ENCODE data around the gene CACNA1D.

The CACNA1D gene

GRCh38 chr3:53820084-53820483, 325.7 kb downstream of the CACNA1D start:
- no peak for DNase-seq (ENCODE audit: low read depth, low spot score)
- H3K4me3 ChIP-seq (ENCODE audit: low read length), result no peak overlapping the region

- H3K4me3 ChIP-seq (ENCODE audit: low read length), result no peak overlapping the region
Observed at GRCh38 chr3:53820756-53821580, 326.6 kb downstream of the CACNA1D start.

GRCh38 chr3:53821631-53822121, 327.3 kb downstream of the CACNA1D start:
- peak; percentile 28 for DNase-seq (ENCODE audit: low read depth, low spot score)
- H3K4me3 ChIP-seq (ENCODE audit: low read length), result no peak overlapping the region

More at GRCh38 chr3:53820756-53821580, 326.6 kb downstream of the CACNA1D start:
- DNase-seq (ENCODE audit: low read depth, low spot score), result no peak

- no peak overlapping the region for H3K4me3 ChIP-seq (ENCODE audit: low read length)
- DNase-seq (ENCODE audit: low read depth, low spot score), result no peak
Observed at GRCh38 chr3:53822331-53822741, 327.9 kb downstream of the CACNA1D start.

GRCh38 chr3:53823026-53823955, 328.9 kb downstream of the CACNA1D start:
- no peak for DNase-seq (ENCODE audit: low read depth, low spot score)

GRCh38 chr3:53823956-53824657, 329.7 kb downstream of the CACNA1D start:
- no peak for DNase-seq (ENCODE audit: low read depth, low spot score)
- no peak overlapping the region for H3K4me3 ChIP-seq (ENCODE audit: low read length)

More at GRCh38 chr3:53823026-53823955, 328.9 kb downstream of the CACNA1D start:
- H3K4me3 ChIP-seq (ENCODE audit: low read length), result no peak overlapping the region

GRCh38 chr3:53824795-53825194, 330.4 kb downstream of the CACNA1D start:
- H3K4me3 ChIP-seq (ENCODE audit: low read length), result no peak overlapping the region
- DNase-seq (ENCODE audit: low read depth, low spot score), result no peak

- DNase-seq (ENCODE audit: low read depth, low spot score), result no peak
Observed at GRCh38 chr3:53826048-53826447, 331.6 kb downstream of the CACNA1D start.

GRCh38 chr3:53828581-53828980, 334.2 kb downstream of the CACNA1D start:
- DNase-seq (ENCODE audit: low read depth, low spot score), result no peak

More at GRCh38 chr3:53826048-53826447, 331.6 kb downstream of the CACNA1D start:
- no peak overlapping the region for H3K4me3 ChIP-seq (ENCODE audit: low read length)

GRCh38 chr3:53829605-53830004, 335.2 kb downstream of the CACNA1D start:
- no peak for DNase-seq (ENCODE audit: low read depth, low spot score)
- no peak overlapping the region for H3K4me3 ChIP-seq (ENCODE audit: low read length)

More at GRCh38 chr3:53828581-53828980, 334.2 kb downstream of the CACNA1D start:
- H3K4me3 ChIP-seq (ENCODE audit: low read length), result no peak overlapping the region

GRCh38 chr3:53830944-53831343, 336.5 kb downstream of the CACNA1D start:
- DNase-seq (ENCODE audit: low read depth, low spot score), result no peak
- no peak overlapping the region for H3K4me3 ChIP-seq (ENCODE audit: low read length)

- DNase-seq (ENCODE audit: low read depth, low spot score), result no peak
- H3K4me3 ChIP-seq (ENCODE audit: low read length), result no peak overlapping the region
Observed at GRCh38 chr3:53833053-53833645, 338.7 kb downstream of the CACNA1D start.

- no peak for DNase-seq (ENCODE audit: low read depth, low spot score)
- no peak overlapping the region for H3K4me3 ChIP-seq (ENCODE audit: low read length)
Observed at GRCh38 chr3:53833700-53834099, 339.3 kb downstream of the CACNA1D start.

GRCh38 chr3:53834429-53835095, 340.2 kb downstream of the CACNA1D start:
- no peak overlapping the region for H3K4me3 ChIP-seq (ENCODE audit: low read length)
- DNase-seq (ENCODE audit: low read depth, low spot score), result no peak

- no peak overlapping the region for H3K4me3 ChIP-seq (ENCODE audit: low read length)
- DNase-seq (ENCODE audit: low read depth, low spot score), result no peak
Observed at GRCh38 chr3:53835257-53835656, 340.8 kb downstream of the CACNA1D start.

GRCh38 chr3:53836084-53836872, 341.9 kb downstream of the CACNA1D start:
- H3K4me3 ChIP-seq (ENCODE audit: low read length), result no peak overlapping the region
- no peak for DNase-seq (ENCODE audit: low read depth, low spot score)

- no peak overlapping the region for H3K4me3 ChIP-seq (ENCODE audit: low read length)
- DNase-seq (ENCODE audit: low read depth, low spot score), result no peak
Observed at GRCh38 chr3:53837331-53837730, 342.9 kb downstream of the CACNA1D start.

All from Jurkat, Clone E6-1 (cell line).